LNCAP (cell line): ENCODE data around the gene UBE2J2.

ENCODE experiments used
- TF ChIP-seq, protein P1 (sequence below): fragments of 450-650 bp; IDR thresholded peaks from 2 replicates; pipeline ENCODE4 v1.5.1; 2017; ENCODE audit warnings: mild to moderate bottlenecking

The UBE2J2 gene

GRCh38 chr1:1273512-1274298, at the start of gene UBE2J2:
UBE2J2 (minus strand) TSS chr1:1273854; CDS start chr1:1267992, 5,862 bp downstream.
- TF ChIP-seq, protein P1, sequence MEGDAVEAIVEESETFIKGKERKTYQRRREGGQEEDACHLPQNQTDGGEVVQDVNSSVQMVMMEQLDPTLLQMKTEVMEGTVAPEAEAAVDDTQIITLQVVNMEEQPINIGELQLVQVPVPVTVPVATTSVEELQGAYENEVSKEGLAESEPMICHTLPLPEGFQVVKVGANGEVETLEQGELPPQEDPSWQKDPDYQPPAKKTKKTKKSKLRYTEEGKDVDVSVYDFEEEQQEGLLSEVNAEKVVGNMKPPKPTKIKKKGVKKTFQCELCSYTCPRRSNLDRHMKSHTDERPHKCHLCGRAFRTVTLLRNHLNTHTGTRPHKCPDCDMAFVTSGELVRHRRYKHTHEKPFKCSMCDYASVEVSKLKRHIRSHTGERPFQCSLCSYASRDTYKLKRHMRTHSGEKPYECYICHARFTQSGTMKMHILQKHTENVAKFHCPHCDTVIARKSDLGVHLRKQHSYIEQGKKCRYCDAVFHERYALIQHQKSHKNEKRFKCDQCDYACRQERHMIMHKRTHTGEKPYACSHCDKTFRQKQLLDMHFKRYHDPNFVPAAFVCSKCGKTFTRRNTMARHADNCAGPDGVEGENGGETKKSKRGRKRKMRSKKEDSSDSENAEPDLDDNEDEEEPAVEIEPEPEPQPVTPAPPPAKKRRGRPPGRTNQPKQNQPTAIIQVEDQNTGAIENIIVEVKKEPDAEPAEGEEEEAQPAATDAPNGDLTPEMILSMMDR = no peak

- TF ChIP-seq, protein P1 = no peak
Observed at GRCh38 chr1:1322952-1323351, 49.3 kb upstream of the UBE2J2 start.

- TF ChIP-seq, protein P1 = no peak
Observed at GRCh38 chr1:1322418-1322817, 48.8 kb upstream of the UBE2J2 start.

- TF ChIP-seq, protein P1 = no peak
Observed at GRCh38 chr1:1321477-1321876, 47.8 kb upstream of the UBE2J2 start.

- TF ChIP-seq, protein P1 = no peak
Observed at GRCh38 chr1:1320666-1321448, 47.2 kb upstream of the UBE2J2 start.

GRCh38 chr1:1319646-1319941, 45.9 kb upstream of the UBE2J2 start:
- TF ChIP-seq, protein P1 = no peak

DNA sequence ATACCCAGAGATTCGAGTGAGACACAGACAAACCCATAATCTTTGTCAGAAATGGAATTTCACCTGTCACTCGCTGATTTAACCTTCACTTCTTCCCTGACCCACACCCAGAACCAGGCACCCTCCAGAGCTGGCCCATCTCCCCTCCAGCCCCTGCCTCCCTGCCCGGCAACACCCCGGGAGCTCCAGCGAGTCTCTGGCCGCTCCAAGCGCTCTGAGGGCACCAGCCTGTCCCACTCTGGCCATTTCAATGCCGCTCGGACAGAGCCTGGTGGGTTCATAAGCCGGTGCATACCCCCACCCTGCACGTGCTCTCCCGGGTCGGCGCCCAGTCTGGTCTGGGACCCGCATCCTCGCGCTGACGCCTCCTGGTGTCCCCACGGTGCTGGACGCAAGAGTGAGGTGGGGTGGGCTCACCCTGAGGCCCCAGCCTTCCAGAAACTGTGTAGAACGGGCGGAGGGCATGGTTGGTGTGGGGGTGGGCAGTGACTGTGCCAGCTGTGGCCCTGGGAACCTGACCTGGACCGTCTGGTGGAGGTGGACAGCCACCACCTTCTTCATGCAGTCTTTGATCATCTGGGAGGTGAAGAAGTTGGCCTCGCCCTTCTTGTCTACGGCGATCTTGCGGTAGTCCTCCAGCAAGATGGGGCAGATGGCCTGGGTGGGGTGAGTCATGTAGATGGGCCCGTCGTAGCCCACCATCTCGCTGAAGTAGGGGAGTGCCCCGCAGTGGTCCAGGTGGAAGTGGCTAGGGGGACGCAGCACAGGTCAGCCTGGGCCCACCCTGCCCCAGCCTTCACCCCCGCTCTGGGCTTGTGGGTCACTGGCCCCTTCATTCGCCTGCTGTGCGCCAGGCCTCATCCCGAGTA, 45.4 kb upstream of the UBE2J2 start:
- TF ChIP-seq, protein P1 = no peak
